Cardiac fibroblast (primary cell): ENCODE measurements around the gene KCNMA1.

Source experiments
- DNase-seq, 2 donors: peaks; one replicate each; pipeline versions ENCODE4 v3.0.0 to v3.0.0-alpha.2; 2010; ENCODE audit warnings: low read depth in 2 of 2
- H3K4me3 ChIP-seq, 2 donors: replicated peaks in 1 of 2; 1 replicate in 1 of 2; 2 replicates in 1 of 2; pipeline ENCODE4 v1.5.1; 2011; ENCODE audit warnings: low read depth in 2 of 2, low read length in 2 of 2, mild to moderate bottlenecking in 2 of 2, moderate library complexity in 1 of 2
- CTCF ChIP-seq: IDR thresholded peaks from one replicate; pipeline ENCODE4 v1.5.1; 2011; ENCODE audit warnings: low read depth, mild to moderate bottlenecking, low read length, inconsistent platforms

KCNMA1 gene

GRCh38 chr10:76954838-76955237, 682.8 kb downstream of the KCNMA1 start:
- H3K4me3 ChIP-seq, result no peak overlapping the region
- no peak for TF ChIP-seq CTCF
- DNase-seq, result peak in 1 of 2 donors; percentile 5

- no peak for TF ChIP-seq CTCF
- DNase-seq, result peak in 1 of 2 donors; percentile 15
- no peak overlapping the region for H3K4me3 ChIP-seq
Observed at GRCh38 chr10:76950354-76950753, 687.3 kb downstream of the KCNMA1 start.

- peak; percentile 60 to 71 for DNase-seq
- no peak overlapping the region for H3K4me3 ChIP-seq
- no peak for TF ChIP-seq CTCF
Observed at GRCh38 chr10:76946270-76946669, 691.3 kb downstream of the KCNMA1 start.

- H3K4me3 ChIP-seq, result no peak overlapping the region
- TF ChIP-seq CTCF, result no peak
- no peak for DNase-seq
Observed at GRCh38 chr10:76945166-76945565, 692.4 kb downstream of the KCNMA1 start.

- no peak for TF ChIP-seq CTCF
- DNase-seq, result no peak
- H3K4me3 ChIP-seq, result no peak overlapping the region
Observed at GRCh38 chr10:76944640-76945039, 693.0 kb downstream of the KCNMA1 start.

- no peak for TF ChIP-seq CTCF
- H3K4me3 ChIP-seq, result no peak overlapping the region
- peak; percentile 41 to 43 for DNase-seq
Observed at GRCh38 chr10:76942628-76943416, 694.8 kb downstream of the KCNMA1 start.

GRCh38 chr10:76939933-76940468, 697.6 kb downstream of the KCNMA1 start:
- DNase-seq, result no peak
- no peak for TF ChIP-seq CTCF
- no peak overlapping the region for H3K4me3 ChIP-seq
